Measurements from ENCODE around the gene BABAM2.
"Not testable (repeated sequence)": the region's sequence is repeated elsewhere in the genome, so short reads cannot be mapped to it uniquely, and the experiment has no call there.

Gene BABAM2

DNA sequence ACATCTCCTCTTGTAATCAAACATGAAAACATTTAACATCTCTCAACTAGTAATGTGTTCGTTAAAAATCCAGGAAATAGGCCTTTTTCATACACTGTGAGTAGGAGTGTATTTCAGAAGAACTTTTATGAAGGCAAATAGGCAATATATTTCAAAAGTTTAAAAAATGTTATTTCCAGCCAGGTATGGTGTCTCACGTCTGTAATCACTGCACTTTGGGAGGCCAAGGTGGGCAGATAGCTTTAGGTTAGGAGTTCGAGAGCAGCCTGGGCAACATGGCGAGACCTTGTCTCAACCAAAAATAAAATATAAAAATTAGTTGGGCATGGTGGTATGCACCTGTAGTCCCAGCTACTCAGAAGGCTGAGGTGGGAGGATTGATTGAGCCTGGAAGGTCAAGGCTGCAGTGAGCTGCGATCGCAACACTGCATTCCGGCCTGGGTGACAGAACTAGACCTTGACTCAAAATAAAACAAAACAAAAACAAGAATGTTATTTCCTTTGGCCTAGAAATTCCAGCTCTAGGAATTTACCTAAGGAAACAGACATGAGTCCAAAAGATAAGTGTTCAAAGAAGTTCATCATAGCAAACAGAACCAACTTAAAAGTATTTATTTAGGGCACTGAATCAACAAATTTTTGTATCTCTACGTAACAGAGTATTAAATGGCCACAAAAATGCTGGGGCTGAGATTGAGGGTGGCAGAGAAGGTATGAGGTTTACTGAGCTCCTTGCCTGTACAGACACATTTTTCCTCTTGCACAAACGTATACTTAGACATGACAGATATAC, 15.2 kb upstream of the BABAM2 start:
- no peak for DNase-seq
- no CpG with 5 or more reads among the region's 9 CpGs for WGBS (ENCODE audit: insufficient coverage)
- CTCF ChIA-PET = no interaction called here
- Histone ChIP-seq H3K36me3 (ENCODE audit: control insufficient read depth in 4 of 4, insufficient read depth in 4 of 4, low read length in 3 of 4) (no peaks in the 10 kb centered on the region), H3K9me3 (ENCODE audit: control extremely low read depth in 1 of 5, control insufficient read depth in 4 of 5, insufficient read depth in 2 of 5, low read depth in 1 of 5, low read length in 4 of 5) (peaks cover 0 to 7% (median 1%) of the 10 kb centered on the region in 5 experiments), H3K27ac (ENCODE audit: insufficient read depth in 1 of 2, low read depth in 1 of 2, low read length in 2 of 2, poor library complexity in 1 of 2, severe bottlenecking in 2 of 2) (no peak overlapping the region), H3K4me3 (ENCODE audit: control insufficient read depth in 1 of 7, extremely low read depth in 1 of 7, insufficient read depth in 4 of 7, low read depth in 2 of 7, low read length in 6 of 7) (no peak overlapping the region), H3K4me1 (ENCODE audit: control extremely low read depth in 1 of 4, control insufficient read depth in 4 of 4, insufficient read depth in 4 of 4, low read length in 3 of 4) (peaks cover 0 to 3% (median 0%) of the 10 kb centered on the region in 4 experiments), H3K27me3 (replicated peaks in 2 of 5; ENCODE audit: control insufficient read depth in 4 of 5, insufficient read depth in 5 of 5, low read length in 4 of 5) (no peaks in the 10 kb centered on the region)
- POLR2A ChIA-PET = interaction anchor here (0.6 kb wide), 1 partner anchor 375 kb away, joined by 3 read pairs; no protein-coding TSS in a partner anchor

DNA sequence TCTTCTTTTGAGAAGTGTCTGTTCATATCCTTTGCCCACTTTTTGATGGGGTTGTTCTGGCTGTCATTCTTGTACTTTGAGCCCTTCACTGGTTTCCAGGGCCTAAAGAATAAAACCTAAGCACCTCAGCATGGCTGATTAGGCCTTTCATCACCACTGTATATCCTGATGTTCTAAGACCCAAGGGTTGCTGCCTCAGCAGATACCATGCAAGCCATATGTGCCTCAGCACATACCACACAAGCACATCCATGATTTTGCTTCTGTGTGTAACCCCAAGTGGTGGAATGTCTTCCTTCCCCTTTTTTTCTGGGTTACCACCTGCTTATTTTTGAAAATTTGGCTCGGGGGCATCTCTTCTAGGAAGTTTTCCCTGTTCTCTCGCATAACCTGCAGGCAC, 11.7 kb upstream of the BABAM2 start:
- no peak for DNase-seq
- Histone ChIP-seq H3K36me3 (ENCODE audit: control insufficient read depth in 4 of 4, insufficient read depth in 4 of 4, low read length in 3 of 4) (no peaks in the 10 kb centered on the region), H3K27ac (ENCODE audit: insufficient read depth in 1 of 2, low read depth in 1 of 2, low read length in 2 of 2, poor library complexity in 1 of 2, severe bottlenecking in 2 of 2) (no peak overlapping the region), H3K9me3 (ENCODE audit: control extremely low read depth in 1 of 5, control insufficient read depth in 4 of 5, insufficient read depth in 2 of 5, low read depth in 1 of 5, low read length in 4 of 5) (peaks cover 0 to 6% (median 1%) of the 10 kb centered on the region in 5 experiments), H3K27me3 (replicated peaks in 2 of 5; ENCODE audit: control insufficient read depth in 4 of 5, insufficient read depth in 5 of 5, low read length in 4 of 5) (no peaks in the 10 kb centered on the region), H3K4me3 (ENCODE audit: control insufficient read depth in 1 of 7, extremely low read depth in 1 of 7, insufficient read depth in 4 of 7, low read depth in 2 of 7, low read length in 6 of 7) (no peak overlapping the region), H3K4me1 (ENCODE audit: control extremely low read depth in 1 of 4, control insufficient read depth in 4 of 4, insufficient read depth in 4 of 4, low read length in 3 of 4) (peaks cover 0 to 3% (median 0%) of the 10 kb centered on the region in 4 experiments)
- POLR2A ChIA-PET = no interaction called here
- 70% methylated on average over 2 of the region's 2 CpGs for WGBS (ENCODE audit: insufficient coverage)
- CTCF ChIA-PET = no interaction called here

- H3K27ac ChIP-seq (ENCODE audit: insufficient read depth in 1 of 2, low read depth in 1 of 2, low read length in 2 of 2, poor library complexity in 1 of 2, severe bottlenecking in 2 of 2); H3K36me3 ChIP-seq (ENCODE audit: control insufficient read depth in 4 of 4, insufficient read depth in 4 of 4, low read length in 3 of 4); H3K9me3 ChIP-seq (ENCODE audit: control extremely low read depth in 1 of 5, control insufficient read depth in 4 of 5, insufficient read depth in 2 of 5, low read depth in 1 of 5, low read length in 4 of 5); H3K27me3 ChIP-seq (replicated peaks in 2 of 5; ENCODE audit: control insufficient read depth in 4 of 5, insufficient read depth in 5 of 5, low read length in 4 of 5); POLR2A ChIA-PET; H3K4me3 ChIP-seq (ENCODE audit: control insufficient read depth in 1 of 7, extremely low read depth in 1 of 7, insufficient read depth in 4 of 7, low read depth in 2 of 7, low read length in 6 of 7); H3K4me1 ChIP-seq (ENCODE audit: control extremely low read depth in 1 of 4, control insufficient read depth in 4 of 4, insufficient read depth in 4 of 4, low read length in 3 of 4); DNase-seq: not testable (repeated sequence)
- WGBS (ENCODE audit: insufficient coverage) = 100% methylated on average over 1 of the region's 4 CpGs
- CTCF ChIA-PET = interaction anchor here (1.0 to 1.5 kb wide), 2 partner anchors 34 to 157 kb away, joined by 3 to 5 read pairs; no protein-coding TSS in a partner anchor
These were observed 8.5 kb upstream of the BABAM2 start for GRCh38 chr2:27881815-27882583.

DNA sequence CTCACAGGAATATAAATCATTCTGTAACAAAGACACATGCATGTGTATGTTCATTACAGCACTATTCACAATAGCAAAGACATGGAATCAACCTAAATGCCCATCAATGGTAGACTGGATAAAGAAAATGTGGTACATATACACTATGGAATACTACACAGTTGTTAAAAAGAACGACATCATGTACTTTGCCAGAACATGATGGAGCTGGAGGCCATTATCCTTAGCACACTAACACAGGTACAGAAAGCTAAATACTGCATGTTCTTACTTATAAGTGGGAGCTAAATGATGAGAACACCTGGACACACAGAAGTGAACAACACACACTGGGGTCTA, 8.0 kb upstream of the BABAM2 start:
- H3K27ac ChIP-seq (ENCODE audit: insufficient read depth in 1 of 2, low read depth in 1 of 2, low read length in 2 of 2, poor library complexity in 1 of 2, severe bottlenecking in 2 of 2); H3K4me3 ChIP-seq (ENCODE audit: control insufficient read depth in 1 of 7, extremely low read depth in 1 of 7, insufficient read depth in 4 of 7, low read depth in 2 of 7, low read length in 6 of 7); POLR2A ChIA-PET; H3K36me3 ChIP-seq (ENCODE audit: control insufficient read depth in 4 of 4, insufficient read depth in 4 of 4, low read length in 3 of 4); H3K4me1 ChIP-seq (ENCODE audit: control extremely low read depth in 1 of 4, control insufficient read depth in 4 of 4, insufficient read depth in 4 of 4, low read length in 3 of 4); H3K9me3 ChIP-seq (ENCODE audit: control extremely low read depth in 1 of 5, control insufficient read depth in 4 of 5, insufficient read depth in 2 of 5, low read depth in 1 of 5, low read length in 4 of 5); H3K27me3 ChIP-seq (replicated peaks in 2 of 5; ENCODE audit: control insufficient read depth in 4 of 5, insufficient read depth in 5 of 5, low read length in 4 of 5); DNase-seq: not testable (repeated sequence)
- no CpG with 5 or more reads among the region's 1 CpG for WGBS (ENCODE audit: insufficient coverage)
- CTCF ChIA-PET = interaction anchor here (1.0 kb wide), 1 partner anchor 156 kb away, joined by 3 read pairs; no protein-coding TSS in a partner anchor

GRCh38 chr2:27884601-27885000, 5.9 kb upstream of the BABAM2 start:
- Histone ChIP-seq H3K36me3 (ENCODE audit: control insufficient read depth in 4 of 4, insufficient read depth in 4 of 4, low read length in 3 of 4) (no peaks in the 10 kb centered on the region), H3K4me1 (ENCODE audit: control extremely low read depth in 1 of 4, control insufficient read depth in 4 of 4, insufficient read depth in 4 of 4, low read length in 3 of 4) (peaks cover 0 to 12% (median 5%) of the 10 kb centered on the region in 4 experiments), H3K27ac (ENCODE audit: insufficient read depth in 1 of 2, low read depth in 1 of 2, low read length in 2 of 2, poor library complexity in 1 of 2, severe bottlenecking in 2 of 2) (no peak overlapping the region), H3K27me3 (replicated peaks in 2 of 5; ENCODE audit: control insufficient read depth in 4 of 5, insufficient read depth in 5 of 5, low read length in 4 of 5) (no peaks in the 10 kb centered on the region), H3K9me3 (ENCODE audit: control extremely low read depth in 1 of 5, control insufficient read depth in 4 of 5, insufficient read depth in 2 of 5, low read depth in 1 of 5, low read length in 4 of 5) (peaks cover 0 to 2% (median 0%) of the 10 kb centered on the region in 5 experiments), H3K4me3 (ENCODE audit: control insufficient read depth in 1 of 7, extremely low read depth in 1 of 7, insufficient read depth in 4 of 7, low read depth in 2 of 7, low read length in 6 of 7) (no peak overlapping the region)
- ChIA-PET CTCF (no interaction called here), POLR2A (no interaction called here)
- DNase-seq = peak in 2 of 3 donors; percentile 28 to 49
- WGBS (ENCODE audit: insufficient coverage) = no CpG with 5 or more reads among the region's 2 CpGs

DNA sequence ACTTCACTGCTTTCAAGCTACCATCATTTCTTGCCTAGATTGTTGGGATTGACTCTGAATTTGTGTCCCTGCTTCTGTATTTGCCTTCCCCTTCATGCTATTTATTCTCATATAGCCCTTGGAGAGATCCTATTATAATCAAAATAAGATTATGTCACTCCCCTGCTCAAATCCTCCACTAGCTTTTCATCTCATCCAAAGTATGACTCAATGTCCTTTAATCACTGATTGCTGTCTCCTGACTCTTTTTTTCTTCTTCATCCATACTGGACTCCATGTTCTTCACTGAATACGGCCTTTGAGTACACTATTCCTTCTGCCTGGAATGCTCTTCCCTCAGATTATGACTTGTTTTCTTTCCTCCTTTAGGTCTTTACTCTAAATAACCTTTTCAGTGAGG, 5.3 kb upstream of the BABAM2 start:
- POLR2A ChIA-PET = no interaction called here
- Histone ChIP-seq H3K27me3 (replicated peaks in 2 of 5; ENCODE audit: control insufficient read depth in 4 of 5, insufficient read depth in 5 of 5, low read length in 4 of 5) (no peaks in the 10 kb centered on the region), H3K9me3 (ENCODE audit: control extremely low read depth in 1 of 5, control insufficient read depth in 4 of 5, insufficient read depth in 2 of 5, low read depth in 1 of 5, low read length in 4 of 5) (peaks cover 0 to 2% (median 0%) of the 10 kb centered on the region in 5 experiments), H3K4me1 (ENCODE audit: control extremely low read depth in 1 of 4, control insufficient read depth in 4 of 4, insufficient read depth in 4 of 4, low read length in 3 of 4) (peaks cover 0 to 17% (median 11%) of the 10 kb centered on the region in 4 experiments), H3K27ac (ENCODE audit: insufficient read depth in 1 of 2, low read depth in 1 of 2, low read length in 2 of 2, poor library complexity in 1 of 2, severe bottlenecking in 2 of 2) (no peak overlapping the region), H3K4me3 (ENCODE audit: control insufficient read depth in 1 of 7, extremely low read depth in 1 of 7, insufficient read depth in 4 of 7, low read depth in 2 of 7, low read length in 6 of 7) (no peak overlapping the region), H3K36me3 (ENCODE audit: control insufficient read depth in 4 of 4, insufficient read depth in 4 of 4, low read length in 3 of 4) (no peaks in the 10 kb centered on the region)
- no peak for DNase-seq
- CTCF ChIA-PET = no interaction called here
- 100% methylated on average over 1 of the region's 1 CpG for WGBS (ENCODE audit: insufficient coverage)

GRCh38 chr2:27885661-27886060, 4.9 kb upstream of the BABAM2 start:
- Histone ChIP-seq H3K36me3 (ENCODE audit: control insufficient read depth in 4 of 4, insufficient read depth in 4 of 4, low read length in 3 of 4) (no peaks in the 10 kb centered on the region), H3K9me3 (ENCODE audit: control extremely low read depth in 1 of 5, control insufficient read depth in 4 of 5, insufficient read depth in 2 of 5, low read depth in 1 of 5, low read length in 4 of 5) (peaks cover 0 to 2% (median 0%) of the 10 kb centered on the region in 5 experiments), H3K27ac (ENCODE audit: insufficient read depth in 1 of 2, low read depth in 1 of 2, low read length in 2 of 2, poor library complexity in 1 of 2, severe bottlenecking in 2 of 2) (no peak overlapping the region), H3K27me3 (replicated peaks in 2 of 5; ENCODE audit: control insufficient read depth in 4 of 5, insufficient read depth in 5 of 5, low read length in 4 of 5) (no peaks in the 10 kb centered on the region), H3K4me3 (ENCODE audit: control insufficient read depth in 1 of 7, extremely low read depth in 1 of 7, insufficient read depth in 4 of 7, low read depth in 2 of 7, low read length in 6 of 7) (no peak overlapping the region), H3K4me1 (ENCODE audit: control extremely low read depth in 1 of 4, control insufficient read depth in 4 of 4, insufficient read depth in 4 of 4, low read length in 3 of 4) (peaks cover 0 to 17% (median 12%) of the 10 kb centered on the region in 4 experiments)
- ChIA-PET POLR2A (no interaction called here), CTCF (no interaction called here)
- no peak for DNase-seq
- no CpG with 5 or more reads among the region's 1 CpG for WGBS (ENCODE audit: insufficient coverage)

Measured in common myeloid progenitor, CD34-positive (primary cell).